ENCODE results near the gene TRIM41. TPM values are rescaled to one million over a fixed set of nuclear protein-coding genes. Genes with fewer than 3 reads are reported as not detected.
A peak's percentile ranks its signal among the peaks of the same experiment; 100 is the strongest.

TRIM41 gene
- total and polyA plus RNA-seq, 2 of the 13 experiments (the other 11 are each of a cell fraction or from before 2014, with no cell fraction given), result 10.2 to 16.7 TPM

DNA sequence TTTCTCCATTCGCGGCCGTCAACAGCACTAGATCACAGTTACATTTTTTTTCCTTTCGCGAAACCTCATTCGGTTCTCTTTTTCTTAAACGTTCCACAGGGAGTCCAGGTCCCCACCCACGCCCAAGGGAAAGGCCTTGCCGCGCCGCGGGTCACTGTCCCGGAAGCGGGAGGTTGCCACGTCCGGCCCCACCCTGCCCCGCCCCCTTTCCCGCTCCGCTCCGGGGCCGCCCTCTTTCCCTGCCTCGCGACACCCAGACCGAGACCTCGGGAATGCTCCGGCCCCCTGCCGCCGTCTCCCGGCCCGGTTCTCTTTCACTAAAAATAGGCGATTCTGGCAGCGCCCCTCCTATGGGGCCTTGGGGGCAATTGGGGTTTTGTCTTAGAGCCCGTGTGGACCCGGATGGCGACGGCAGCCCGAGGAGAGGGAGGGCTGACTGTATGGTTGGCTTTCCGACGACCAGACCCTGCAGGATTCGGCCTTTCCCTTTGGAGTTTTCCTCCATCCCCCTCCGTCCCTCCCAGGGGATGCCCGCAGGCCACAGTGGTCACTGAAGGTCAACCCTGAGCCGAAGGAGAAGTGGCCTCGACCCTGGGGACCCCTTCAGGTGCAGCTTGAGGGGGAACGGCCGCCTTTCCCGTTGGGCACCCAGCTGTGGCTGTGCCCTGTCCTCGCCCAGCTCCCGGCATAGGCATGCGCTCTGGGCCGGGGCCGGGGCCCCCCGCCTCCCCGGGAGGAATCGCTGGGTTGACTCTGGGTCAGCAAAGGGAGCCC is 23.4 kb downstream of the TRIM41 start (continued):
- TF ChIP-seq SUZ12 (IDR thresholded peaks at IDR 0.05; ENCODE audit: low read depth, low read length), result no peak
- TF ChIP-seq, protein P1, sequence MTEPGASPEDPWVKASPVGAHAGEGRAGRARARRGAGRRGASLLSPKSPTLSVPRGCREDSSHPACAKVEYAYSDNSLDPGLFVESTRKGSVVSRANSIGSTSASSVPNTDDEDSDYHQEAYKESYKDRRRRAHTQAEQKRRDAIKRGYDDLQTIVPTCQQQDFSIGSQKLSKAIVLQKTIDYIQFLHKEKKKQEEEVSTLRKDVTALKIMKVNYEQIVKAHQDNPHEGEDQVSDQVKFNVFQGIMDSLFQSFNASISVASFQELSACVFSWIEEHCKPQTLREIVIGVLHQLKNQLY (CRISPR knock-in tag; IDR thresholded peaks at IDR 0.05), result no peak
- TF ChIP-seq PLRG1 (conservative IDR thresholded peaks at IDR 0.05), result no peak
- TF ChIP-seq, protein P2, sequence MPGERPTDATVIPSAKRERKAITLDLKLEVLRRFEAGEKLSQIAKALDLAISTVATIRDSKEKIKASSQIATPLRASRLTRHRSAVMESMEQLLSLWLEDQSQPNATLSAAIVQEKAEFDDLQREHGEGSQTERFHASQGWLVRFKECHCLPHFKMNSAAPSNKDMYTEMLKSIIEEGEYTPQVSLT (CRISPR knock-in tag; IDR thresholded peaks at IDR 0.05; ENCODE audit: borderline replicate concordance, low read depth), result no peak
- TF ChIP-seq ATM (IDR thresholded peaks at IDR 0.05; ENCODE audit: borderline replicate concordance), result no peak
- TF ChIP-seq, protein P3, sequence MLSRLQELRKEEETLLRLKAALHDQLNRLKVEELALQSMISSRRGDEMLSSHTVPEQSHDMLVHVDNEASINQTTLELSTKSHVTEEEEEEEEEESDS (CRISPR knock-in tag; IDR thresholded peaks at IDR 0.05; ENCODE audit: borderline replicate concordance), result no peak; the same call in 1 of the 2 replicates
- no peak for TF ChIP-seq SALL1 (CRISPR knock-in tag; IDR thresholded peaks at IDR 0.05)
- no peak for TF ChIP-seq ZNF160 (CRISPR knock-in tag; IDR thresholded peaks at IDR 0.05)
- TF ChIP-seq, protein P4, sequence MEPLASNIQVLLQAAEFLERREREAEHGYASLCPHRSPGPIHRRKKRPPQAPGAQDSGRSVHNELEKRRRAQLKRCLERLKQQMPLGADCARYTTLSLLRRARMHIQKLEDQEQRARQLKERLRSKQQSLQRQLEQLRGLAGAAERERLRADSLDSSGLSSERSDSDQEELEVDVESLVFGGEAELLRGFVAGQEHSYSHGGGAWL (CRISPR knock-in tag; IDR thresholded peaks at IDR 0.05), result peak; percentile 74; the same call in 1 of the 2 replicates
- no peak for TF ChIP-seq ZNF572 (CRISPR knock-in tag; IDR thresholded peaks at IDR 0.05)
- TF ChIP-seq, protein P5, sequence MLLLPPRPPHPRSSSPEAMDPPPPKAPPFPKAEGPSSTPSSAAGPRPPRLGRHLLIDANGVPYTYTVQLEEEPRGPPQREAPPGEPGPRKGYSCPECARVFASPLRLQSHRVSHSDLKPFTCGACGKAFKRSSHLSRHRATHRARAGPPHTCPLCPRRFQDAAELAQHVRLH (CRISPR knock-in tag; IDR thresholded peaks at IDR 0.05; ENCODE audit: borderline replicate concordance, low read depth), result 0 out of 2 replicates have a peak, but pooled peaks have one; percentile 19
- TF ChIP-seq RXRA (CRISPR knock-in tag; IDR thresholded peaks at IDR 0.05), result peak; percentile 31; the same call in 1 of the 2 replicates
- no peak for TF ChIP-seq ZFP36L2 (CRISPR knock-in tag; IDR thresholded peaks at IDR 0.05)
- TF ChIP-seq ZNF317 (CRISPR knock-in tag; IDR thresholded peaks at IDR 0.05), result no peak
- TF ChIP-seq ZNF251 (CRISPR knock-in tag; IDR thresholded peaks at IDR 0.05), result no peak
- TF ChIP-seq HIVEP1 (CRISPR knock-in tag; IDR thresholded peaks at IDR 0.05), result 0 out of 2 replicates have a peak, but pooled peaks have one; percentile 5
- no peak for TF ChIP-seq ZNF746 (CRISPR knock-in tag; IDR thresholded peaks at IDR 0.05)
- no peak for TF ChIP-seq SATB2 (CRISPR knock-in tag; IDR thresholded peaks at IDR 0.05)
- TF ChIP-seq, protein P6, sequence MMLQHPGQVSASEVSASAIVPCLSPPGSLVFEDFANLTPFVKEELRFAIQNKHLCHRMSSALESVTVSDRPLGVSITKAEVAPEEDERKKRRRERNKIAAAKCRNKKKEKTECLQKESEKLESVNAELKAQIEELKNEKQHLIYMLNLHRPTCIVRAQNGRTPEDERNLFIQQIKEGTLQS (CRISPR knock-in tag; IDR thresholded peaks at IDR 0.05), result no peak
- TF ChIP-seq SMARCC2 (IDR thresholded peaks at IDR 0.05), result no peak
- no peak; the same call in 1 of the 2 replicates for TF ChIP-seq ZNF264 (CRISPR knock-in tag; IDR thresholded peaks at IDR 0.05)
- peak; percentile 79 for TF ChIP-seq GATAD1 (CRISPR knock-in tag; IDR thresholded peaks at IDR 0.05)
- TF ChIP-seq ZNF607 (CRISPR knock-in tag; IDR thresholded peaks at IDR 0.05; ENCODE audit: borderline replicate concordance), result no peak
- 0 out of 2 replicates have a peak, but pooled peaks have one; percentile 4 for TF ChIP-seq FLYWCH1 (CRISPR knock-in tag; IDR thresholded peaks at IDR 0.05)
- no peak for TF ChIP-seq SNAPC2 (CRISPR knock-in tag; IDR thresholded peaks at IDR 0.05)
- TF ChIP-seq ZFP82 (CRISPR knock-in tag; IDR thresholded peaks at IDR 0.05; ENCODE audit: borderline replicate concordance), result no peak
- TF ChIP-seq ZMAT3 (CRISPR knock-in tag; conservative IDR thresholded peaks at IDR 0.05), result 0 out of 2 replicates have a peak, but pooled peaks have one; percentile 63
- no peak for TF ChIP-seq SMYD3 (CRISPR knock-in tag; IDR thresholded peaks at IDR 0.05)
- peak; percentile 42; the same call in 1 of the 2 replicates for TF ChIP-seq HDAC1 (CRISPR knock-in tag; IDR thresholded peaks at IDR 0.05)
- TF ChIP-seq SP140L (CRISPR knock-in tag; IDR thresholded peaks at IDR 0.05; ENCODE audit: borderline replicate concordance), result peak; percentile 43; the same call in 1 of the 2 replicates
- no peak for TF ChIP-seq TBX3 (IDR thresholded peaks at IDR 0.05; ENCODE audit: borderline replicate concordance)
